SU-DHL-6 (cell line): ENCODE results near the gene DAW1.

Experiments used
- EZH2phosphoT487 ChIP-seq: fragments of 200-600 bp; sonication (generic), shearing (Covaris generic); conservative IDR thresholded peaks from 2 replicates; pipeline ENCODE4 v1.6.1; 2018; ENCODE audit warnings: mild to moderate bottlenecking, antibody characterized with exemption, low read length, moderate library complexity, mixed read lengths
- TF ChIP-seq, protein P1 (sequence below): fragments of 200-600 bp; sonication (generic); IDR thresholded peaks from one replicate; pipeline ENCODE4 v1.5.1; 2017; ENCODE audit warnings: antibody characterized with exemption, mild to moderate bottlenecking, low read length, moderate library complexity; ENCODE audit not compliant: insufficient read depth, poor library complexity, severe bottlenecking

DNA sequence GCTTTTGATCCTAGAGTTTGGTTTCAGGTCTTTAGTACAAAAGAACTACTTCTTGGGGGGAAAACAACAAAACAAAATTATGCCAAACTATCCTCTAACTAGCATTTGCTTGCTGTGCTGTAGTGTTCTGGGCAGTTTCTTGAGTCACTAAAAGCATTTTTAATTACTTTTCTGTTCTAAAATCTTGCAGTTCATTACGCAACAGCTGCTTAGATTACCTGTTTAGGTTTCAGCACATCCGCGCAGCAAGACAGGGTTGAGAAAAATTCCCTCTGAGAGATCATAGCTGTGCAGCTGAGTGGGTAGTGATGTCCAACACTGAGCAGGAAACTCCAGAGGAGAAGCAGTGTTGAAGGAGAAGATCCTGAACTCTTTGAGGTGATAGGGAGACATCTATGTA, 9.0 kb downstream of the DAW1 start:
- TF ChIP-seq, protein P1, sequence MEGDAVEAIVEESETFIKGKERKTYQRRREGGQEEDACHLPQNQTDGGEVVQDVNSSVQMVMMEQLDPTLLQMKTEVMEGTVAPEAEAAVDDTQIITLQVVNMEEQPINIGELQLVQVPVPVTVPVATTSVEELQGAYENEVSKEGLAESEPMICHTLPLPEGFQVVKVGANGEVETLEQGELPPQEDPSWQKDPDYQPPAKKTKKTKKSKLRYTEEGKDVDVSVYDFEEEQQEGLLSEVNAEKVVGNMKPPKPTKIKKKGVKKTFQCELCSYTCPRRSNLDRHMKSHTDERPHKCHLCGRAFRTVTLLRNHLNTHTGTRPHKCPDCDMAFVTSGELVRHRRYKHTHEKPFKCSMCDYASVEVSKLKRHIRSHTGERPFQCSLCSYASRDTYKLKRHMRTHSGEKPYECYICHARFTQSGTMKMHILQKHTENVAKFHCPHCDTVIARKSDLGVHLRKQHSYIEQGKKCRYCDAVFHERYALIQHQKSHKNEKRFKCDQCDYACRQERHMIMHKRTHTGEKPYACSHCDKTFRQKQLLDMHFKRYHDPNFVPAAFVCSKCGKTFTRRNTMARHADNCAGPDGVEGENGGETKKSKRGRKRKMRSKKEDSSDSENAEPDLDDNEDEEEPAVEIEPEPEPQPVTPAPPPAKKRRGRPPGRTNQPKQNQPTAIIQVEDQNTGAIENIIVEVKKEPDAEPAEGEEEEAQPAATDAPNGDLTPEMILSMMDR: no peak
- TF ChIP-seq EZH2phosphoT487: no peak
